Thoracic aorta (tissue), 2 donors: ENCODE measurements around the gene NCOA4. TPM values are rescaled to one million over a fixed set of nuclear protein-coding genes. Genes with fewer than 3 reads are reported as not detected.

Experiments
- ATAC-seq: fragments of 150-250 bp; one replicate; pipeline ENCODE4 v1.8.0; 2017; ENCODE audit warnings: low read depth; ENCODE audit not compliant: insufficient number of reproducible peaks, low FRiP score
- DNase-seq: peaks from one replicate; pipeline ENCODE4 v3.0.0-alpha.2; 2020; ENCODE audit warnings: low spot score
- H3K27ac ChIP-seq, 2 donors: fragments of 200-600 bp; sonication (generic); 1 replicate in 1 of 2; 2 replicates in 1 of 2; pipeline ENCODE4 v1.5.1; 2016; ENCODE audit warnings: mild to moderate bottlenecking in 2 of 2, moderate library complexity in 2 of 2
- H3K27me3 ChIP-seq: fragments of 200-600 bp; sonication (generic); replicated peaks from 2 replicates; pipeline ENCODE4 v1.6.0; 2016; ENCODE audit warnings: mild to moderate bottlenecking; ENCODE audit not compliant: insufficient read depth
- H3K36me3 ChIP-seq: fragments of 200-600 bp; sonication (generic); one replicate; pipeline ENCODE4 v1.5.1; 2016
- H3K4me1 ChIP-seq, 2 donors: fragments of 200-600 bp; sonication (generic); 1 replicate in 1 of 2; 2 replicates in 1 of 2; pipeline versions ENCODE4 v1.5.1 to v1.6.0; 2016; ENCODE audit warnings: low read depth in 2 of 2, mild to moderate bottlenecking in 1 of 2; ENCODE audit not compliant: control insufficient read depth in 1 of 2
- H3K4me3 ChIP-seq: fragments of 200-600 bp; sonication (generic); 2 replicates; pipeline ENCODE4 v1.5.1; 2016; ENCODE audit warnings: mild to moderate bottlenecking
- H3K9me3 ChIP-seq: fragments of 200-600 bp; sonication (generic); 2 replicates; pipeline ENCODE4 v1.5.1; 2016
- total RNA-seq, 2 donors: library from RNA; depleted of rRNA; stranded (reverse); fragments of >200 nt; gene quantifications; one replicate each; pipeline versions ENCODE4 v1.1.0 to v1.2.3, GENCODE V29; 2016
- TF ChIP-seq, protein P1 (sequence below): fragments of 200-600 bp; sonication (generic); IDR thresholded peaks from one replicate; pipeline ENCODE4 v1.5.1; 2019; ENCODE audit warnings: antibody characterized with exemption

Gene NCOA4
- 100 to 1,000 TPM; 101 to 111 TPM for total RNA-seq

DNA sequence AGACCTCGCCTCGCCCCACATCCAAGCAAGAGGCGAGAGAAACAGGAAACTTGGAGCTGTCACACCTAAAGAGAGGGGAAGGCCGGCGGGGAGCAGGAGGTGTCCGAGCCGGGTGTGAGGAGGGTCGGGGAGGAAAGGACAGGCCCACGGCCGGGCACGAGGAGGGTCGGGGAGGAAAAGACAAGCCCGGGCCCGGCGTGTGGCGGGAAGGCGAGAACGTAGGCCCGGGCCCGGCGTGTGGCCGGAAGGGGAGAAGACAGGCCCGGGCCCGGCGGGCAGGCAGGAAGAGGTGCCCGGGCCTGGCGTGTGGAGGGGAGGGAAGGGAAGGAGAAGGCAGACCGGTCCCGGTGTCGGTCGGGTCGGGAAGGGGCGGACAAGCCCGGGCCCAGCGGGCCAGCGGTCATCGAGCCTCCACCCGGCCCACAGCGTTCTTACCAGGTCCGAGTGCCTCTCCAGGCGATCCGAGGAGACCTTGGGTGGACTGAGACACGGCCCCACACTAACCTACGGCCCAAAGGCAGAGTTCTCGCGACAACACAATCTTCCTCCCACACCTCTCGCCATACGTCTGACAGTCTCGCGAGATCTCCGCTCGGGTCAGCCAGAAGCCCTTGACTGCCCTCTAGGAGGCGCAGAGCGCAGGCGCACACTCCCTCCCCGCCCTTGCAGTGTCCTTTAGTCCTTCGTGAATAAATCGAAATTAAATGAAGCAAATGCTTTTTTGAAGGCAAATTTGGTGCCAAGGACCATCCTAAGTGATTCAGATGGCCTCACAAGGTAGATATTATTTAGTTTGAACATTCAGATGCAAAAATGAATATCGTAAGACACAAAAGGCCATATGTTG lies at the start of gene NCOA4:
NCOA4 (minus strand) TSS at position 533 of the 847 bp plus-strand sequence. CDS start 13,943 bp downstream, outside the sequence.
- Histone ChIP-seq H3K4me3 (peak within 1 kb of the TSS; percentile 97), H3K9me3 (no peaks in the 10 kb centered on the region), H3K27ac (peak within 1 kb of the TSS; percentile 82 to 93), H3K4me1 (peaks cover 24 to 40% of the 10 kb centered on the region in 2 donors), H3K36me3 (no peaks in the 10 kb centered on the region), H3K27me3 (no peaks in the 10 kb centered on the region)
- DNase-seq (peak; percentile 96), ATAC-seq (peak; percentile 100)
- TF ChIP-seq, protein P1, sequence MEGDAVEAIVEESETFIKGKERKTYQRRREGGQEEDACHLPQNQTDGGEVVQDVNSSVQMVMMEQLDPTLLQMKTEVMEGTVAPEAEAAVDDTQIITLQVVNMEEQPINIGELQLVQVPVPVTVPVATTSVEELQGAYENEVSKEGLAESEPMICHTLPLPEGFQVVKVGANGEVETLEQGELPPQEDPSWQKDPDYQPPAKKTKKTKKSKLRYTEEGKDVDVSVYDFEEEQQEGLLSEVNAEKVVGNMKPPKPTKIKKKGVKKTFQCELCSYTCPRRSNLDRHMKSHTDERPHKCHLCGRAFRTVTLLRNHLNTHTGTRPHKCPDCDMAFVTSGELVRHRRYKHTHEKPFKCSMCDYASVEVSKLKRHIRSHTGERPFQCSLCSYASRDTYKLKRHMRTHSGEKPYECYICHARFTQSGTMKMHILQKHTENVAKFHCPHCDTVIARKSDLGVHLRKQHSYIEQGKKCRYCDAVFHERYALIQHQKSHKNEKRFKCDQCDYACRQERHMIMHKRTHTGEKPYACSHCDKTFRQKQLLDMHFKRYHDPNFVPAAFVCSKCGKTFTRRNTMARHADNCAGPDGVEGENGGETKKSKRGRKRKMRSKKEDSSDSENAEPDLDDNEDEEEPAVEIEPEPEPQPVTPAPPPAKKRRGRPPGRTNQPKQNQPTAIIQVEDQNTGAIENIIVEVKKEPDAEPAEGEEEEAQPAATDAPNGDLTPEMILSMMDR = peak; percentile 80

- no peak for DNase-seq
- ATAC-seq = no peak
- no peaks in the 10 kb centered on the region for H3K9me3 ChIP-seq
- H3K27ac ChIP-seq = no peak overlapping the region
- H3K27me3 ChIP-seq = no peaks in the 10 kb centered on the region
- TF ChIP-seq, protein P1 = no peak
- H3K4me3 ChIP-seq = no peak overlapping the region
- H3K4me1 ChIP-seq = no peaks in the 10 kb centered on the region
- H3K36me3 ChIP-seq = no peaks in the 10 kb centered on the region
Observed at GRCh38 chr10:46079831-46080585, 49.6 kb upstream of the NCOA4 start.

GRCh38 chr10:46077731-46078413 lies 47.4 kb upstream of the NCOA4 start:
- no peaks in the 10 kb centered on the region for H3K27me3 ChIP-seq
- no peak overlapping the region for H3K4me3 ChIP-seq
- DNase-seq (no peak), ATAC-seq (no peak)
- H3K9me3 ChIP-seq = no peaks in the 10 kb centered on the region
- no peaks in the 10 kb centered on the region for H3K36me3 ChIP-seq
- no peak overlapping the region for H3K27ac ChIP-seq
- no peaks in the 10 kb centered on the region for H3K4me1 ChIP-seq
- TF ChIP-seq, protein P1 = no peak

- DNase-seq = no peak
- Histone ChIP-seq H3K9me3 (no peaks in the 10 kb centered on the region), H3K36me3 (no peaks in the 10 kb centered on the region), H3K4me1 (no peaks in the 10 kb centered on the region), H3K27me3 (no peaks in the 10 kb centered on the region), H3K4me3 (no peak overlapping the region), H3K27ac (no peak overlapping the region)
- no peak for ATAC-seq
- TF ChIP-seq, protein P1 = no peak
Observed at GRCh38 chr10:46077141-46077554, 46.7 kb upstream of the NCOA4 start.

GRCh38 chr10:46075869-46076268 lies 45.4 kb upstream of the NCOA4 start:
- H3K27me3 ChIP-seq = no peaks in the 10 kb centered on the region
- no peaks in the 10 kb centered on the region for H3K9me3 ChIP-seq
- H3K27ac ChIP-seq = no peak overlapping the region
- no peaks in the 10 kb centered on the region for H3K36me3 ChIP-seq
- no peak for DNase-seq
- H3K4me3 ChIP-seq = no peak overlapping the region
- H3K4me1 ChIP-seq = no peaks in the 10 kb centered on the region
- ATAC-seq = no peak
- TF ChIP-seq, protein P1 = no peak
